Measurements from ENCODE around the gene MBP. TPM values are rescaled to one million over a fixed set of nuclear protein-coding genes. Genes with fewer than 3 reads are reported as not detected.

MBP gene
- total RNA-seq, 1 experiment from 2014 or later: 4.5 TPM

GRCh38 chr18:76982841-76983583 lies 149.6 kb downstream of the MBP start:
- Histone ChIP-seq H3K36me3 (replicated peaks; ENCODE audit: control insufficient read depth, insufficient read depth, low read length) (no peaks in the 10 kb centered on the region), H3K4me3 (ENCODE audit: insufficient read depth, low read depth, low read length) (no peak overlapping the region), H3K27me3 (ENCODE audit: control insufficient read depth, insufficient read depth, low read length) (no peaks in the 10 kb centered on the region)
- DNase-seq: peak; percentile 95

DNA sequence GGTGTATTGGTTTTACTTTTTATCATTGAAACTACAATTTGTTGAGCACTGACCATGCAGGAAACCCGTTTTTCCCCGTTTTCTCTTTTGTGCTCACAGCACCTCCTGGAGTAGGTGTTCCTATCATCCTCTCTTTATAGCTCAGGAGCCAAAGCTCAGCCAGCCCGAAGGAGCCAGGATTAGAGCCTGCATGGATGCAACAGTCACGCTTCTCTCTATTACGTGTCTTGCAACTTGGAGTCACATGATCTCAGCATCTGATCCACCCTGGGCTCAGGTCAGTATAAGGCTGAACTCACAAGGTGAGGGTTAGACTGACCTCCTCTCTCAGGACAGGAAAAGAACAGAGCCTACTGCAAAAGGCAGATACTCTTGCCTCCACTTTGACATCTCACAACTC lies 150.5 kb downstream of the MBP start:
- Histone ChIP-seq H3K36me3 (replicated peaks; ENCODE audit: control insufficient read depth, insufficient read depth, low read length) (no peaks in the 10 kb centered on the region), H3K4me3 (ENCODE audit: insufficient read depth, low read depth, low read length) (no peak overlapping the region)
- DNase-seq: no peak

GRCh38 chr18:76981396-76981968 lies 151.1 kb downstream of the MBP start:
- Histone ChIP-seq H3K36me3 (replicated peaks; ENCODE audit: control insufficient read depth, insufficient read depth, low read length) (no peaks in the 10 kb centered on the region), H3K27me3 (ENCODE audit: control insufficient read depth, insufficient read depth, low read length) (no peaks in the 10 kb centered on the region), H3K4me3 (ENCODE audit: insufficient read depth, low read depth, low read length) (no peak overlapping the region)
- DNase-seq: no peak

More for the DNA sequence above, 150.5 kb downstream of the MBP start:
- no peaks in the 10 kb centered on the region for H3K27me3 ChIP-seq (ENCODE audit: control insufficient read depth, insufficient read depth, low read length)

GRCh38 chr18:76980663-76981395 lies 151.8 kb downstream of the MBP start:
- Histone ChIP-seq H3K36me3 (replicated peaks; ENCODE audit: control insufficient read depth, insufficient read depth, low read length) (no peaks in the 10 kb centered on the region), H3K27me3 (ENCODE audit: control insufficient read depth, insufficient read depth, low read length) (no peaks in the 10 kb centered on the region), H3K4me3 (ENCODE audit: insufficient read depth, low read depth, low read length) (no peak overlapping the region)
- DNase-seq: no peak

GRCh38 chr18:76979906-76980305 lies 152.7 kb downstream of the MBP start:
- Histone ChIP-seq H3K36me3 (replicated peaks; ENCODE audit: control insufficient read depth, insufficient read depth, low read length) (no peaks in the 10 kb centered on the region), H3K4me3 (ENCODE audit: insufficient read depth, low read depth, low read length) (no peak overlapping the region), H3K27me3 (ENCODE audit: control insufficient read depth, insufficient read depth, low read length) (no peaks in the 10 kb centered on the region)
- no peak for DNase-seq

- Histone ChIP-seq H3K27me3 (ENCODE audit: control insufficient read depth, insufficient read depth, low read length) (no peaks in the 10 kb centered on the region), H3K4me3 (ENCODE audit: insufficient read depth, low read depth, low read length) (no peak overlapping the region), H3K36me3 (replicated peaks; ENCODE audit: control insufficient read depth, insufficient read depth, low read length) (no peaks in the 10 kb centered on the region)
- no peak for DNase-seq
Observed at GRCh38 chr18:76979111-76979751, 153.4 kb downstream of the MBP start.

DNA sequence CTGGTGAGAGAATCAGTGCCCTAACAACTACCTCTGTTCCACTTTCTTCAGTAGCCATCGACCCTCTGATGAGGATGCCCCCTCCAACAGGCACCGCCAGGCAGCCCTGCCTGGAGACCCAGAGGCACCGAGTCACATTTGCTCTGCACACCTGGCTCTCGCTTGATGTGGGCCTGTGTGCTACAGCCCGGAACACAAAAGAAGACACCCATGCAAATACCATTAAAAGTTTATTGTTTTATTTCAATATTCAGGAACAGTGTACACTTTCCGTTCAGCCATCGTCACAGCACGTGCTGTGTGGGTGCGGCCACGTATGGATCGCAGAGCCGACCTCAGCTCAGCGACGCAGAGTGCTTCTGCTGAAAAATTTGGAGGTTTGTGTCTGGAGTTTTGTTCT lies 154.0 kb downstream of the MBP start:
- no peak for DNase-seq
- Histone ChIP-seq H3K36me3 (replicated peaks; ENCODE audit: control insufficient read depth, insufficient read depth, low read length) (no peaks in the 10 kb centered on the region), H3K4me3 (ENCODE audit: insufficient read depth, low read depth, low read length) (no peak overlapping the region), H3K27me3 (ENCODE audit: control insufficient read depth, insufficient read depth, low read length) (no peaks in the 10 kb centered on the region)

DNA sequence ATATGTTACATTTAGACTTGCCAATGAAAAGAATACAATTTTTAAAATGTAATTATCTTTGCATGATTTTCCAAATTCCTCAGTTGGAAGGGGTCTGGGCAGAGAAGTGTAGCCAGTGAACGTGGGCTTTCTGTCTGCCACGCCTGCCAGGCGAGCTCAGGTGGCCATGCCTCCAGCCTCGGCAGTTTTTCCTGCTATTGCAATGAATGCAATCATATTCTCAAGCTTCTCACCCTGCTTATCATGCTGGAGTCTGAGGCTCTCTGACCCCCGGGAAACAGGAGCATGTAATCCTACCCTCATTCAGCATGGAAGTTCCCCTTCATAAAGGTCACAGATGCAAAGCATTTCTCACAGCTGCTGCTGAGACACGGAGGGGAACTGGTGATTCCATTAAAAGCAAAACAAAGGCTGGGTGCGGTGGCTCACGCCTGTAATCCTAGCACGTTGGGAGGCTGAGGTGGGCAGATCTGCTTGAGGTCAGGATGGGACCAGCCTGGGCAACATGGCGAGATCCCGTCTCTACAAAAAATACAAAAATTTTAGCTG lies 154.8 kb downstream of the MBP start:
- H3K36me3 ChIP-seq (replicated peaks; ENCODE audit: control insufficient read depth, insufficient read depth, low read length): no peaks in the 10 kb centered on the region
- no peak for DNase-seq

DNA sequence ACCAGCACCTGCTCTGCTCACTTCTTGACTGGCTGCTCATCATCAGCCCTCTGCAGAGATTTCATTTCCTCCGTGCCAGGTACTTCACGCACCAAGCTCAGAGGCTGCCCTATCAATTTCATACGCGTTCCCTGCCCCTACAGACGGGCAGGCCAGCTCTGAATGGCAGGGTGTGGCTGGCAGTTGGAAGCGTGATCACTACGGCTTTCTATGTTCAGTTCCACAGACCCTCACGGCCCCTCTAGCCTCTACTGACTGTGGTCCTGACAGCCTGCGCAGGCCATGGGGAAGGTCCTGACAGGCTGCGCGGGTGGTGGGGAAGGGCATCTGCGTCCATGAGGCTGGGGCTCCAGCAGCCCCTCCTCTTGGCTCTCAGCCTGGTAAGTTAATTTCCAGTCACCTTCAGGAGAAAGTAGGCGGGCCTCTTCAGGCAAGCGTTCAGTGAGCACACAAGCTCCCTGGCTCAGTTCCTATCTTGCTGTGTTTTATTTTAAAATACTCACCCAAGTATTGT lies 155.4 kb downstream of the MBP start:
- DNase-seq: no peak
- H3K27me3 ChIP-seq (ENCODE audit: control insufficient read depth, insufficient read depth, low read length): no peaks in the 10 kb centered on the region
- H3K4me3 ChIP-seq (ENCODE audit: insufficient read depth, low read depth, low read length): no peak overlapping the region
- no peaks in the 10 kb centered on the region for H3K36me3 ChIP-seq (replicated peaks; ENCODE audit: control insufficient read depth, insufficient read depth, low read length)

More for the DNA sequence above, 154.8 kb downstream of the MBP start:
- Histone ChIP-seq H3K4me3 (ENCODE audit: insufficient read depth, low read depth, low read length) (no peak overlapping the region), H3K27me3 (ENCODE audit: control insufficient read depth, insufficient read depth, low read length) (no peaks in the 10 kb centered on the region)

DNA sequence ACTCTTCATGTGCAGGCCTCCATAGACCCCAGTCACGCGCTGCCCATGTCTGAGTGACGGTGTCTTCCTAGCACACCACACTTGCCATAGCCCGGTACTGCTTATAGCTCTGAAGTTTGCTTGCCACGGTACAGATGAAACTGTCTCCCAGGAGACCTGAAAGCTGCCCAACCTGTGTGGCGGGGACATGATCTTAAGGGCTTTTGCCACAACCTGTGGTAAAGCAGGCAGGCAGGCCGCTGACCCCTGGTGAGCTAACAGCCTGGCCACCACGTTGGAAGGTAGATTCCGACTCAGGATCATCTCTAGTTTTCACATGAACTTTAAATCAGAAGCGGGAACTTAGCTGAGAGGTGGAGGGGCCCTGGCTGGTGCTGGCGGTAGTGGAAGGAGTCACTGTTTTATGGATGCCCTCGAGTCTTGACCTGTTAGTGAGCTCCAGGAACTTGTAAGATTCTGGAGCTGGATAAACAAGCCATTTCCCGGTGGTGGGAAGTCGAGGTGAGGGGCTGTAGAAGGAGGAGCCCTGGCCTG lies 156.9 kb downstream of the MBP start:
- no peak for DNase-seq
- H3K27me3 ChIP-seq (ENCODE audit: control insufficient read depth, insufficient read depth, low read length): no peaks in the 10 kb centered on the region
- no peaks in the 10 kb centered on the region for H3K36me3 ChIP-seq (replicated peaks; ENCODE audit: control insufficient read depth, insufficient read depth, low read length)
- H3K4me3 ChIP-seq (ENCODE audit: insufficient read depth, low read depth, low read length): no peak overlapping the region

- no peak for DNase-seq
- no peak overlapping the region for H3K4me3 ChIP-seq (ENCODE audit: insufficient read depth, low read depth, low read length)
- no peaks in the 10 kb centered on the region for H3K36me3 ChIP-seq (replicated peaks; ENCODE audit: control insufficient read depth, insufficient read depth, low read length)
- H3K27me3 ChIP-seq (ENCODE audit: control insufficient read depth, insufficient read depth, low read length): no peaks in the 10 kb centered on the region
Observed at GRCh38 chr18:76974386-76974785, 158.2 kb downstream of the MBP start.

GRCh38 chr18:76973520-76974266 lies 158.9 kb downstream of the MBP start:
- Histone ChIP-seq H3K4me3 (ENCODE audit: insufficient read depth, low read depth, low read length) (no peak overlapping the region), H3K27me3 (ENCODE audit: control insufficient read depth, insufficient read depth, low read length) (no peaks in the 10 kb centered on the region)
- DNase-seq: peak; percentile 19

GRCh38 chr18:76972846-76973519 lies 159.6 kb downstream of the MBP start:
- H3K36me3 ChIP-seq (replicated peaks; ENCODE audit: control insufficient read depth, insufficient read depth, low read length): no peaks in the 10 kb centered on the region
- DNase-seq: no peak
- H3K4me3 ChIP-seq (ENCODE audit: insufficient read depth, low read depth, low read length): no peak overlapping the region
- no peaks in the 10 kb centered on the region for H3K27me3 ChIP-seq (ENCODE audit: control insufficient read depth, insufficient read depth, low read length)

More at GRCh38 chr18:76973520-76974266, 158.9 kb downstream of the MBP start:
- H3K36me3 ChIP-seq (replicated peaks; ENCODE audit: control insufficient read depth, insufficient read depth, low read length): no peaks in the 10 kb centered on the region
